Endothelial cell of umbilical vein (primary cell): ENCODE measurements around the gene LOXL3. TPM values are rescaled to one million over a fixed set of nuclear protein-coding genes. Genes with fewer than 3 reads are reported as not detected.

ENCODE experiments used
- BruUV-seq: library from RNA; stranded (reverse); fragments of 400-500 nt; replicated peaks from 2 replicates; lab custom pipeline; 2021; lab: Mats Ljungman, UMichigan
- CTCF ChIA-PET: fragments of 300-600, 350-600 bp; sonication (Branson Sonifier 250); formaldehyde crosslinking; loops from one replicate; lab custom pipeline; 2021; ENCODE audit warnings: antibody characterized with exemption, inconsistent platforms; lab: Charles Lee
- POLR2A ChIA-PET: fragments of 300-600, 350-600 bp; sonication (Branson Sonifier 250); formaldehyde crosslinking; loops from one replicate; lab custom pipeline; 2021; ENCODE audit warnings: antibody characterized with exemption, inconsistent platforms; lab: Charles Lee
- DNase-seq: peaks from one replicate; pipeline ENCODE4 v3.0.0-alpha.2; 2011; ENCODE audit warnings: low read depth, low spot score
- FAIRE-seq: peaks from 2 replicates; lab custom pipeline; 2011; peaks lifted over from hg19 to GRCh38; lab: Jason Lieb, UNC
- H2AFZ ChIP-seq: 2 replicates; pipeline ENCODE4 v1.6.0; 2012; ENCODE audit warnings: low read depth, low read length, control low read depth, inconsistent platforms
- H3K27ac ChIP-seq: 2 replicates; pipeline ENCODE4 v1.5.1; 2011; ENCODE audit warnings: low read depth, mild to moderate bottlenecking, control low read depth, low read length, moderate library complexity; ENCODE audit not compliant: insufficient read depth
- H3K27me3 ChIP-seq, 2 experiments: 2 replicates each; pipeline versions ENCODE4 v1.6.0 to v1.6.1; 2011; ENCODE audit warnings: low read length in 2 of 2, mixed read lengths in 1 of 2; ENCODE audit not compliant: control insufficient read depth in 2 of 2, insufficient read depth in 2 of 2
- H3K36me3 ChIP-seq, 2 experiments: 2 replicates in 1 of 2; 3 replicates in 1 of 2; pipeline ENCODE4 v1.5.1; 2011; ENCODE audit warnings: low read length in 2 of 2, mild to moderate bottlenecking in 1 of 2, moderate library complexity in 1 of 2; ENCODE audit not compliant: control insufficient read depth in 2 of 2, insufficient read depth in 2 of 2; ENCODE audit errors: extremely low read depth in 1 of 2
- H3K4me1 ChIP-seq: 3 replicates; pipeline ENCODE4 v1.5.1; 2011; ENCODE audit warnings: mild to moderate bottlenecking, low read length; ENCODE audit not compliant: control insufficient read depth, insufficient read depth; ENCODE audit errors: extremely low read depth
- H3K4me2 ChIP-seq: 2 replicates; pipeline ENCODE4 v1.6.1; 2011; ENCODE audit warnings: low read length, control low read depth, mixed read lengths; ENCODE audit not compliant: insufficient read depth
- H3K4me3 ChIP-seq, 3 experiments: fragments of 200-600 bp in 1 of 3; sonication (generic), shearing (Covaris generic) in 1 of 3; replicated peaks in 1 of 3; 2 replicates each; pipeline ENCODE4 v1.5.1; 2011 to 2016; ENCODE audit warnings: control low read depth in 3 of 3, low read length in 3 of 3, mild to moderate bottlenecking in 2 of 3, inconsistent platforms in 1 of 3, low read depth in 1 of 3, moderate library complexity in 1 of 3; ENCODE audit not compliant: insufficient read depth in 1 of 3
- H3K79me2 ChIP-seq: 2 replicates; pipeline ENCODE4 v1.6.0; 2012; ENCODE audit warnings: low read length, inconsistent platforms; ENCODE audit not compliant: control insufficient read depth, insufficient read depth
- H3K9ac ChIP-seq: replicated peaks from 2 replicates; pipeline ENCODE3; 2011; ENCODE audit warnings: low read length, control low read depth; ENCODE audit not compliant: insufficient read depth; ENCODE audit errors: extremely low read depth
- H3K9me1 ChIP-seq: replicated peaks from 3 replicates; pipeline ENCODE4 v1.6.0; 2011; ENCODE audit warnings: mild to moderate bottlenecking, low read length; ENCODE audit not compliant: control insufficient read depth, insufficient read depth; ENCODE audit errors: extremely low read depth
- H3K9me3 ChIP-seq: replicated peaks from 2 replicates; pipeline ENCODE4 v1.5.1; 2012; ENCODE audit warnings: low read length, inconsistent platforms; ENCODE audit not compliant: control insufficient read depth, insufficient read depth
- H4K20me1 ChIP-seq: replicated peaks from 2 replicates; pipeline ENCODE3; 2011; ENCODE audit warnings: mild to moderate bottlenecking, low read length; ENCODE audit not compliant: control insufficient read depth, insufficient read depth; ENCODE audit errors: extremely low read depth
- EZH2 ChIP-seq: IDR thresholded peaks from 2 replicates; pipeline ENCODE4 v1.6.1; 2012; ENCODE audit warnings: borderline replicate concordance, low read depth, mild to moderate bottlenecking, moderate library complexity, low read length, inconsistent platforms; ENCODE audit not compliant: severe bottlenecking
- FOS ChIP-seq: IDR thresholded peaks from 2 replicates; pipeline ENCODE4 v1.6.1; 2011; ENCODE audit warnings: mild to moderate bottlenecking, low read length, moderate library complexity, borderline replicate concordance; ENCODE audit not compliant: insufficient read depth
- GATA2 ChIP-seq: IDR thresholded peaks from 2 replicates; pipeline ENCODE4 v1.7.0; 2011; ENCODE audit warnings: low read depth, mild to moderate bottlenecking, moderate library complexity, mixed read lengths, low read length; ENCODE audit not compliant: insufficient read length, insufficient read depth
- JUN ChIP-seq: IDR thresholded peaks from 2 replicates; pipeline ENCODE4 v1.6.1; 2011; ENCODE audit warnings: borderline replicate concordance, low read depth; ENCODE audit not compliant: insufficient read length, insufficient read depth
- MYC ChIP-seq: IDR thresholded peaks from one replicate; pipeline ENCODE4 v1.6.1; 2011; ENCODE audit warnings: mild to moderate bottlenecking, low read depth, low read length
- POLR2A ChIP-seq: IDR thresholded peaks from 2 replicates; pipeline ENCODE4 v1.6.1; 2012; ENCODE audit warnings: low read depth, mild to moderate bottlenecking, control low read depth, low read length
- POLR2AphosphoS5 ChIP-seq: IDR thresholded peaks from 2 replicates; pipeline ENCODE4 v1.6.1; 2012; ENCODE audit warnings: low read depth, mild to moderate bottlenecking, control low read depth, low read length, moderate library complexity; ENCODE audit not compliant: insufficient read depth
- dilution Hi-C: fragments of 300-500 bp; cut with MboI; formaldehyde crosslinking; loops from one replicate; pipeline ENCODE4 v1.15.0; 2019; ENCODE audit warnings: low sequenced_read_pairs; ENCODE audit not compliant: extremely low pct_ligation_motif_present
- intact Hi-C: fragments of 100-400 bp; cut with micrococcal nuclease; formaldehyde crosslinking; loops from one replicate; pipeline ENCODE4 v1.10.0; 2022
- polyA plus RNA-seq, 4 experiments: library from polyadenylated mRNA; depleted of rRNA in 3 of 4; stranded (reverse) in 3 of 4; unstranded in 1 of 4; fragments of >200 nt; gene quantifications; 2 replicates each; pipeline versions ENCODE4 v1.2.1 to v1.2.3, GENCODE V29; 2011 to 2012; ENCODE audit warnings: missing spikeins in 1 of 4
- total RNA-seq: library from RNA; stranded (reverse); gene quantifications from 2 replicates; pipeline ENCODE4 v1.2.3, GENCODE V29; 2021
- TF ChIP-seq, protein P1 (sequence below): IDR thresholded peaks from 2 replicates; pipeline ENCODE4 v1.6.1; 2011; ENCODE audit not compliant: insufficient read depth, insufficient read length
- TF ChIP-seq, protein P2 (sequence below), 2 donors: IDR thresholded peaks; 1 replicate in 1 of 2; 2 replicates in 1 of 2; pipeline ENCODE4 v1.5.1; 2011; ENCODE audit warnings: low read length in 2 of 2, mild to moderate bottlenecking in 2 of 2, moderate library complexity in 2 of 2, control low read depth in 1 of 2, inconsistent platforms in 1 of 2, low read depth in 1 of 2; ENCODE audit not compliant: insufficient read depth in 1 of 2; ENCODE audit errors: extremely low read depth in 1 of 2

Gene LOXL3
- total and polyA plus RNA-seq, 2 donors (not counting 3 experiments of a cell fraction or from before 2014, with no cell fraction given), result 0.95 to 1.3 TPM

DNA sequence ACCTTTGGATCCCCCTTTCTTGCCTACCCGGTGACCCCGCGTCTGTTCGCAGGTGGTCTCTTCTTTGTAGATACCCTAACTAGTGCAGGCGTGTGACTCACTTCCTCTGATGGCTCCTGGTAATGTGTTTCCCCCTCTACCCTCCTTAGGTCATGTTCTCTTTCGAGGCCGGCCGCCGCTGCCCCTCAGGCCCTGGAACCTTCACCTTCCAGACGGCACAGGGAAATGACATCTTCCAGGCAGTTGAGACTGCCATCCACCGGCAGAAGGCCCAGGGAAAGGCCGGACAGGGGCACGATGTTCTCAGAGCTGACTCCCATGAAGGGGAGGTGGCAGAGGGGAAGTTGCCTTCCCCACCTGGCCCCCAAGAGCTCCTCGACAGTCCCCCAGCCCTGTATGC lies 2.4 kb upstream of the LOXL3 start:
- Histone ChIP-seq H4K20me1 (no peaks in the 10 kb centered on the region), H3K27me3 (peaks cover 0 to 2% of the 10 kb centered on the region in 2 experiments), H3K79me2 (no peaks in the 10 kb centered on the region), H2AFZ (no peak overlapping the region), H3K4me3 (no peak overlapping the region), H3K4me2 (no peak overlapping the region), H3K9ac (no peak overlapping the region), H3K36me3 (peaks cover 0 to 4% of the 10 kb centered on the region in 2 experiments), H3K4me1 (peaks cover 7% of the 10 kb centered on the region), H3K27ac (no peak overlapping the region), H3K9me1 (no peaks in the 10 kb centered on the region), H3K9me3 (no peaks in the 10 kb centered on the region)
- FAIRE-seq (no peak), DNase-seq (no peak)
- TF ChIP-seq EZH2, result no peak
- TF ChIP-seq POLR2AphosphoS5, result no peak
- no peak for TF ChIP-seq MYC
- no peak for TF ChIP-seq POLR2A
- TF ChIP-seq, protein P1, sequence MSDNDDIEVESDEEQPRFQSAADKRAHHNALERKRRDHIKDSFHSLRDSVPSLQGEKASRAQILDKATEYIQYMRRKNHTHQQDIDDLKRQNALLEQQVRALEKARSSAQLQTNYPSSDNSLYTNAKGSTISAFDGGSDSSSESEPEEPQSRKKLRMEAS, result no peak
- TF ChIP-seq, protein P2, sequence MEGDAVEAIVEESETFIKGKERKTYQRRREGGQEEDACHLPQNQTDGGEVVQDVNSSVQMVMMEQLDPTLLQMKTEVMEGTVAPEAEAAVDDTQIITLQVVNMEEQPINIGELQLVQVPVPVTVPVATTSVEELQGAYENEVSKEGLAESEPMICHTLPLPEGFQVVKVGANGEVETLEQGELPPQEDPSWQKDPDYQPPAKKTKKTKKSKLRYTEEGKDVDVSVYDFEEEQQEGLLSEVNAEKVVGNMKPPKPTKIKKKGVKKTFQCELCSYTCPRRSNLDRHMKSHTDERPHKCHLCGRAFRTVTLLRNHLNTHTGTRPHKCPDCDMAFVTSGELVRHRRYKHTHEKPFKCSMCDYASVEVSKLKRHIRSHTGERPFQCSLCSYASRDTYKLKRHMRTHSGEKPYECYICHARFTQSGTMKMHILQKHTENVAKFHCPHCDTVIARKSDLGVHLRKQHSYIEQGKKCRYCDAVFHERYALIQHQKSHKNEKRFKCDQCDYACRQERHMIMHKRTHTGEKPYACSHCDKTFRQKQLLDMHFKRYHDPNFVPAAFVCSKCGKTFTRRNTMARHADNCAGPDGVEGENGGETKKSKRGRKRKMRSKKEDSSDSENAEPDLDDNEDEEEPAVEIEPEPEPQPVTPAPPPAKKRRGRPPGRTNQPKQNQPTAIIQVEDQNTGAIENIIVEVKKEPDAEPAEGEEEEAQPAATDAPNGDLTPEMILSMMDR (IDR thresholded peaks at IDR 0.05; ENCODE audit: extremely low read depth in 1 of 2, insufficient read depth in 1 of 2, low read depth in 1 of 2, low read length in 2 of 2), result no peak
- no peak for TF ChIP-seq GATA2
- no peak for TF ChIP-seq JUN
- no peak for TF ChIP-seq FOS
- ChIA-PET CTCF (interaction anchor here (1.9 kb wide), 2 partner anchors 30 to 32 kb away, joined by 5 to 6 read pairs; no protein-coding TSS in a partner anchor), POLR2A (no interaction called here)
- no TSS peak for BruUV-seq
- intact Hi-C loops, result no loop called here
- dilution Hi-C loops, result no loop called here
